ENCODE results near the gene RGL1. TPM values are rescaled to one million over a fixed set of nuclear protein-coding genes. Genes with fewer than 3 reads are reported as not detected.

RGL1 gene
- total and polyA plus RNA-seq, 7 experiments from 2014 or later: 0.90 to 6.2 (median 2.6) TPM

DNA sequence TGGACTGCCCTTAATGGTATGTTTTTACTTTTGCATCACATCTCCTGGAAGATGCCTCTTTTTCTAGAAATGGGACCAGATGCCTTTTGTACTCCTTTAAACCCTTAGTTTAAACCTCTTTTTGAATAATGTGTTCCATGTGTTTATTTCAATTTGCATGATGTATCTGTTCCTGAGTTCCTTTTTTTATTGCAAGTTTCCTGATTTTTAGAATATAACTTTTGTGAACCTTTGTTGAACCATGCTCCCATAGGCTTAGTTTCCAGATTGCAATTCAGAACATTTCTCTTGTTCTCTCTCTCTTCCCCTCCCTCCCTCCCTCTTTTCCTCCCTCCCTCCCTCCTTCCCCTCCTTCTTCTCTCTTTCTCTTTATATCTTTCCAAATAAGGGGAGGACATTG lies 81.9 kb downstream of the RGL1 start:
- intact Hi-C loops (cut with micrococcal nuclease): no loop called here
- peaks cover 29 to 54% (median 47%) of the 10 kb centered on the region in 7 donors for H3K4me1 Mint-ChIP-seq
- no peak overlapping the region for H3K4me3 ChIP-seq (ENCODE audit: low read length)
- H3K27ac Mint-ChIP-seq: peak overlapping the region in 3 of 9 donors; percentile 75 to 80 (median 78)
- peaks cover 10 to 31% of the 10 kb centered on the region in 2 donors for H3K4me1 ChIP-seq (ENCODE audit: control insufficient read depth in 2 of 2, insufficient read depth in 2 of 2, low read length in 2 of 2)
- ChIA-PET CTCF (no interaction called here), POLR2A (no interaction called here)
- peak overlapping the region in 3 of 10 donors; percentile 29 to 76 (median 34) for H3K4me3 Mint-ChIP-seq
- peaks cover 3 to 33% (median 21%) of the 10 kb centered on the region in 5 donors for H3K36me3 Mint-ChIP-seq
- no peaks in the 10 kb centered on the region for H3K9me3 Mint-ChIP-seq
- no peaks in the 10 kb centered on the region for H3K27me3 Mint-ChIP-seq
- no peak for ATAC-seq
- no peak overlapping the region for H3K27ac ChIP-seq (ENCODE audit: low read depth, low read length)
- no peak for DNase-seq
- H3K9me3 ChIP-seq (ENCODE audit: control insufficient read depth in 2 of 3, low read length in 3 of 3): no peaks in the 10 kb centered on the region
- H3K27me3 ChIP-seq (ENCODE audit: control insufficient read depth in 2 of 2, insufficient read depth in 2 of 2, low read length in 2 of 2): no peaks in the 10 kb centered on the region
- H3K36me3 ChIP-seq (ENCODE audit: control insufficient read depth in 2 of 3, insufficient read depth in 3 of 3, low read length in 3 of 3): no peaks in the 10 kb centered on the region

DNA sequence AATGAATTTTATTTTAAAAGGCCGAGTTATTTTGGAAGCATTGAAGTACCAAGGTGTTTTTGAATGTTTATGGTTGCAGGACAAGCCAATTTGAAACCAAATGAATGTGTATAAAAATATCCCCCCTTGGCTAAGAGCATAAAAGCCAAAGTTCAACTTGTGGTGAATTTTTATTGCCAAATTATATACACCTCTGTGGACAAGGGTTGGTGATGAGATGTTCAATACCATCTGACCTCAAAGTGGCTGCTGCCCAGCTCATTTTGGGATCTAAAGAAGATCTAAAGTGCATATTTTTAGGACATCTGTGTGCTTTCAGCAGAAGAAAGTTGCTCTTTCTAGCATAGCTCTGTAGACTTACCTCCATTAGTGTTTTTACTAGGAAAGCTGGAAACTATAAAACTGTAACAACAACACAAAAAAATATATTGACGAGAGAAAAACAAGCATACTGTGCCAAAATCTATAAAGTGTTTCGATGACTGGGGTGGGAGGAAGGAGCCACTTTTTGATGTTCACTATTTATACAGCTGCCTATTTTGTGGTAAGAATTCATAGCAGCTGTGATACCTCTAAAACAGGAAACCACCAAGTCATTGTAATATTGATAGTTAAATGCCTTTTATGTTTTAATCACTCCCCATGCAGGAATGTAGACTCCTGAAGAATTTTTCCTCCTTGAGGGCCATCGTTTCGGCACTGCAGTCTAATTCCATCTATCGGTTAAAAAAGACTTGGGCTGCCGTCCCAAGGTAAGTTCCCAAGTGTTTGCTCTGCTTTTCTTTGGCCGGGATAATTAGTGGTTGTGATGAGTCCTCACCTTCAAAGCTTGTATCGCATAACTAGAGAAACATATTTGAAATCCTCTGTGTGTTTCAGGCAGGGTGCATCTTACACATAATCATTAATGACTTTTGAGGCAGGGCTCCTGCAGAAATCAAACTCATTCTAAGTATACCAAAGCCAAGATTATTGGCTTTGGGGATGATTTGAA lies 83.2 kb downstream of the RGL1 start:
- H3K27me3 ChIP-seq (ENCODE audit: control insufficient read depth in 2 of 2, insufficient read depth in 2 of 2, low read length in 2 of 2): no peaks in the 10 kb centered on the region
- ChIA-PET POLR2A (interaction anchor here (1.0 to 1.3 kb wide), 2 partner anchors 27 to 70 kb away, joined by 3 read pairs; no protein-coding TSS in a partner anchor), CTCF (interaction anchor here (1.0 to 1.7 kb wide), 2 partner anchors 10 to 203 kb away, joined by 3 to 4 read pairs; no protein-coding TSS in a partner anchor)
- peak overlapping the region; percentile 43 for H3K4me3 ChIP-seq (ENCODE audit: low read length)
- Mint-ChIP-seq H3K9me3 (no peaks in the 10 kb centered on the region), H3K4me1 (peaks cover 29 to 54% (median 47%) of the 10 kb centered on the region in 7 donors), H3K27me3 (no peaks in the 10 kb centered on the region), H3K36me3 (peaks cover 3 to 25% (median 22%) of the 10 kb centered on the region in 5 donors), H3K4me3 (peak overlapping the region; percentile 65 to 84 (median 74)), H3K27ac (peak overlapping the region; percentile 43 to 83 (median 74))
- peaks cover 10 to 31% of the 10 kb centered on the region in 2 donors for H3K4me1 ChIP-seq (ENCODE audit: control insufficient read depth in 2 of 2, insufficient read depth in 2 of 2, low read length in 2 of 2)
- ATAC-seq (peak; percentile 77), DNase-seq (peak in 6 of 9 donors; percentile 22 to 46 (median 44))
- peak overlapping the region; percentile 36 for H3K27ac ChIP-seq (ENCODE audit: low read depth, low read length)
- intact Hi-C loops (cut with micrococcal nuclease): loop anchor here in 1 of 2 donors (1.0 to 2.0 kb wide), 2 partner anchors 15 kb away; no protein-coding TSS in a partner anchor
- no peaks in the 10 kb centered on the region for H3K36me3 ChIP-seq (ENCODE audit: control insufficient read depth in 2 of 3, insufficient read depth in 3 of 3, low read length in 3 of 3)
- H3K9me3 ChIP-seq (ENCODE audit: control insufficient read depth in 2 of 3, low read length in 3 of 3): no peaks in the 10 kb centered on the region

DNA sequence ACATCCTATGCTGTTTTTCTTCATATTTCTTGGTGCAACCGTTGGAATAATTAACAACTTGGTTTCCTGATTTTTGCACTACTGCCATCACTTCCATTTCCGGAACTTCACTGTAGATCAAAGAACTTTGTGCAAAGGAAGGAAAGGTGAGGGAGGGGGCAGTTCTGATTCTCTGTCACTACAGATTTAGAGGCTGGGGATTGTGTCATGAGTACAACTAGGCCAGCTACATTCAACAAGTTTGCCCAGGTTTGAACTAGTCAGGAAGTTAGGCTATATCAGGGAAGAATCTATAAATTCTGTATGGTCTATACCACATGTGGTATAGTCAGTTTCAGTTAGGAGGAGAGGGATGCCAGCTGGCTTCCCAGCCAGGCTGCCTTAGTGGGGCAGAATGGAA lies 84.2 kb downstream of the RGL1 start:
- intact Hi-C loops (cut with micrococcal nuclease): loop anchor here in 1 of 2 donors (2.0 kb wide), 1 partner anchor 16 kb away; no protein-coding TSS in a partner anchor
- peak in 1 of 9 donors; percentile 4 for DNase-seq
- CTCF ChIA-PET: interaction anchor here (0.7 to 1.9 kb wide), 3 partner anchors 9 to 26 kb away, joined by 3 to 8 read pairs (median 4); no protein-coding TSS in a partner anchor
- Histone ChIP-seq H3K4me3 (ENCODE audit: low read length) (no peak overlapping the region), H3K36me3 (ENCODE audit: control insufficient read depth in 2 of 3, insufficient read depth in 3 of 3, low read length in 3 of 3) (no peaks in the 10 kb centered on the region), H3K9me3 (ENCODE audit: control insufficient read depth in 2 of 3, low read length in 3 of 3) (no peaks in the 10 kb centered on the region), H3K27ac (ENCODE audit: low read depth, low read length) (no peak overlapping the region), H3K27me3 (ENCODE audit: control insufficient read depth in 2 of 2, insufficient read depth in 2 of 2, low read length in 2 of 2) (no peaks in the 10 kb centered on the region), H3K4me1 (ENCODE audit: control insufficient read depth in 2 of 2, insufficient read depth in 2 of 2, low read length in 2 of 2) (peaks cover 10 to 31% of the 10 kb centered on the region in 2 donors)
- H3K4me1 Mint-ChIP-seq: peaks cover 29 to 54% (median 47%) of the 10 kb centered on the region in 7 donors
- no peak for ATAC-seq
- no peaks in the 10 kb centered on the region for H3K27me3 Mint-ChIP-seq
- peaks cover 3 to 22% (median 17%) of the 10 kb centered on the region in 5 donors for H3K36me3 Mint-ChIP-seq
- no peaks in the 10 kb centered on the region for H3K9me3 Mint-ChIP-seq
- H3K27ac Mint-ChIP-seq: peak overlapping the region in 7 of 9 donors; percentile 44 to 80 (median 73)
- POLR2A ChIA-PET: interaction anchor here (1.3 kb wide), 1 partner anchor 69 kb away, joined by 3 read pairs; no protein-coding TSS in a partner anchor
- H3K4me3 Mint-ChIP-seq: peak overlapping the region; percentile 9 to 84 (median 74)

DNA sequence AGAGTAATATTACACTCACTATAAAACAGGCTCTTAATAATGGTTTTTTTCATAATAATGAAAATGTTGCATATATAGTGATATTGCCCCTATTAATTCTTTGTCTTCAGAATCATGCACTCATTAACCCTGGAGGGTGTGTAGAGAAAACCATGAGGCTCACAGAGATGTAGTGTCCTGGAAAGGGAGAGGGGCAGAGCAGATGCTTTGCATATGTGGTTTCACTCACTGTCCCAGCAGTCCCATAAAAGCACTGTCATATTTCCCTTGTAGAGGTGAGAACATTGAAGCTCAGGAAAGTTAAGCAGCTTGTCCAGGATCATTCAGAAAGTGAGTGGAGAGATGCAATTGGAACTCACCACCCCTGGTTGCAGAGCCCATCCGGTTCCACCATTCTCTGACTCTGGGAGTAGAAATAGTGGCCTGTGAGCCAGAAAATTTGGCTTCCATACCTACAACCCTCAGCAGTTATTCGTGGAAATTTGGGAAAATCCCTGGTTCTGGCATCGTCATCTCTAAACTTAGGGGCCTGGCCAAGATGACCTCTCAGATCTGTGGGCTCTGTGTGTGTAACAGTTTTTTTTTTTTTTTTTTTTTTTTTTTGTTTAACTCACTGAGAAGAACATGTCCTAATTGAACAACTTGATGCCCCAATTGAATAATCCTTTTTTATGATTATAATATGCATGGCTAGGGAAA lies 86.4 kb downstream of the RGL1 start:
- no peak overlapping the region for H3K4me3 ChIP-seq (ENCODE audit: low read length)
- intact Hi-C loops (cut with micrococcal nuclease): no loop called here
- Mint-ChIP-seq H3K36me3 (peaks cover 5 to 22% (median 18%) of the 10 kb centered on the region in 5 donors), H3K9me3 (no peaks in the 10 kb centered on the region), H3K4me1 (peaks cover 29 to 45% (median 42%) of the 10 kb centered on the region in 7 donors), H3K4me3 (no peak overlapping the region), H3K27me3 (no peaks in the 10 kb centered on the region), H3K27ac (no peak overlapping the region)
- no peaks in the 10 kb centered on the region for H3K9me3 ChIP-seq (ENCODE audit: control insufficient read depth in 2 of 3, low read length in 3 of 3)
- DNase-seq: no peak
- peaks cover 10 to 31% of the 10 kb centered on the region in 2 donors for H3K4me1 ChIP-seq (ENCODE audit: control insufficient read depth in 2 of 2, insufficient read depth in 2 of 2, low read length in 2 of 2)
- POLR2A ChIA-PET: interaction anchor here (1.0 kb wide), 1 partner anchor 65 kb away, joined by 3 read pairs; no protein-coding TSS in a partner anchor
- CTCF ChIA-PET: interaction anchor here (1.2 to 1.9 kb wide), 2 partner anchors 24 kb away, joined by 3 to 8 read pairs; no protein-coding TSS in a partner anchor
- no peaks in the 10 kb centered on the region for H3K36me3 ChIP-seq (ENCODE audit: control insufficient read depth in 2 of 3, insufficient read depth in 3 of 3, low read length in 3 of 3)
- H3K27me3 ChIP-seq (ENCODE audit: control insufficient read depth in 2 of 2, insufficient read depth in 2 of 2, low read length in 2 of 2): no peaks in the 10 kb centered on the region
- no peak overlapping the region for H3K27ac ChIP-seq (ENCODE audit: low read depth, low read length)
- ATAC-seq: no peak

DNA sequence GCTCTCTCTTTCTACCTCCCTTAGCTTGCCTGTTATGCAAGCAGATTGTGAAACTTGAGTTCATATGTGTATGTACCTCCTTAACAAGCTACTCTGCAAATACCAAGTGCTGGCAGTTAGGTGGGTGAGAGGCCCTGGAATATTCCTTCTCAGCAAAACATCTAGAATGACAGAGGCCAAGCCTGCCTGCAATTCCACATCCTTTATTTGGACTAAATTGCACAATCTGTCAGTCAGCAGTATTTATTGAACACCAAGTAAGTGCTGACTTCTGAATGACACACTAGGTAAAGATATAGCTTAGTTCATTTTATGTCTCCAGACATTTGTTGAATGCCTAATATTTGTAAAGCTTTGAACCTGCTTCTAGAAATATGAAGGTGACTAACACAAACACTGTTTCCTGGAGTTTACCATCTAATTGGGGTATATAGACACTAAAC lies 87.5 kb downstream of the RGL1 start:
- Mint-ChIP-seq H3K36me3 (peaks cover 5 to 24% (median 21%) of the 10 kb centered on the region in 5 donors), H3K27me3 (no peaks in the 10 kb centered on the region), H3K4me1 (peaks cover 28 to 41% (median 38%) of the 10 kb centered on the region in 7 donors), H3K4me3 (no peak overlapping the region), H3K9me3 (no peaks in the 10 kb centered on the region), H3K27ac (no peak overlapping the region)
- H3K36me3 ChIP-seq (ENCODE audit: control insufficient read depth in 2 of 3, insufficient read depth in 3 of 3, low read length in 3 of 3): no peaks in the 10 kb centered on the region
- CTCF ChIA-PET: interaction anchor here (1.2 kb wide), 1 partner anchor 23 kb away, joined by 3 read pairs; no protein-coding TSS in a partner anchor
- no peak overlapping the region for H3K4me3 ChIP-seq (ENCODE audit: low read length)
- no peaks in the 10 kb centered on the region for H3K9me3 ChIP-seq (ENCODE audit: control insufficient read depth in 2 of 3, low read length in 3 of 3)
- H3K27me3 ChIP-seq (ENCODE audit: control insufficient read depth in 2 of 2, insufficient read depth in 2 of 2, low read length in 2 of 2): no peaks in the 10 kb centered on the region
- peaks cover 10 to 28% of the 10 kb centered on the region in 2 donors for H3K4me1 ChIP-seq (ENCODE audit: control insufficient read depth in 2 of 2, insufficient read depth in 2 of 2, low read length in 2 of 2)
- ATAC-seq: no peak
- POLR2A ChIA-PET: no interaction called here
- no peak overlapping the region for H3K27ac ChIP-seq (ENCODE audit: low read depth, low read length)
- intact Hi-C loops (cut with micrococcal nuclease): no loop called here
- no peak for DNase-seq

Measured in naive thymus-derived CD4-positive, alpha-beta T cell (primary cell).